Left cardiac atrium (tissue), 4 donors: ENCODE results near the gene C10orf105. TPM values are rescaled to one million over a fixed set of nuclear protein-coding genes. Genes with fewer than 3 reads are reported as not detected.
A peak's percentile ranks its signal among the peaks of the same experiment; 100 is the strongest.

Source experiments
- ATAC-seq, 2 donors: fragments of 200-7000 bp; cut with Tn5 transposase; one replicate each; pipeline ENCODE4 v1.9.1; 2020; ENCODE audit warnings: mild to moderate bottlenecking in 2 of 2, moderate library complexity in 2 of 2
- DNase-seq: peaks from one replicate; pipeline ENCODE4 v3.0.0-alpha.2; 2020
- intact Hi-C, 2 donors: fragments of 100-400 bp; cut with DNase I; formaldehyde crosslinking; loops; one replicate each; pipeline versions ENCODE4 v1.14.1 to v1.15.1; 2022 to 2023
- total RNA-seq, 2 donors: library from RNA; stranded (reverse); fragmentation: NEBNext Ultra II Directional; extraction: Animal tissue kit (Norgen Biotek cat#: 25700); gene quantifications; one replicate each; pipeline ENCODE4 v1.2.1, GENCODE V29; 2021
- donor health status: DM: no; HTN: yes; CAD: no.
- donor health status: DM: no; HTN: yes; CAD: no; lungs with severe emphysema.
- donor health status: DM: yes; HTN: yes; CAD: no.
- donor health status: Dilated cardiomyopathy.

C10orf105 gene
- total RNA-seq, 2 donors from 2014 or later, result 0.27 to 0.47 TPM

- ATAC-seq (no peak), DNase-seq (no peak)
- intact Hi-C loops, result loop anchor here in 1 of 2 donors (10.0 kb wide), 1 partner anchor 375 kb away; the partner anchor contains the start of gene SLC29A3
Observed at GRCh38 chr10:71690094-71690720, 29.4 kb downstream of the C10orf105 start.

GRCh38 chr10:71688256-71688655 is 31.3 kb downstream of the C10orf105 start:
- DNase-seq (no peak), ATAC-seq (no peak)
- intact Hi-C loops, result no loop called here

- intact Hi-C loops, result no loop called here
- ATAC-seq (no peak), DNase-seq (no peak)
Observed at GRCh38 chr10:71687480-71687879, 32.1 kb downstream of the C10orf105 start.

GRCh38 chr10:71687077-71687476 is 32.5 kb downstream of the C10orf105 start:
- intact Hi-C loops, result no loop called here
- DNase-seq (no peak), ATAC-seq (peak in 1 of 2 donors; percentile 5)

GRCh38 chr10:71685554-71686232 is 33.9 kb downstream of the C10orf105 start:
- ATAC-seq, result peak; percentile 25 to 55
- intact Hi-C loops, result no loop called here
- no peak for DNase-seq

GRCh38 chr10:71684356-71685173 is 35.0 kb downstream of the C10orf105 start:
- intact Hi-C loops, result no loop called here
- peak in 1 of 2 donors; percentile 36 for ATAC-seq
- no peak for DNase-seq

GRCh38 chr10:71683301-71683700 is 36.3 kb downstream of the C10orf105 start:
- intact Hi-C loops, result no loop called here
- no peak for DNase-seq
- ATAC-seq, result no peak

GRCh38 chr10:71681977-71682376 is 37.6 kb downstream of the C10orf105 start:
- ATAC-seq (no peak), DNase-seq (no peak)
- intact Hi-C loops, result no loop called here

GRCh38 chr10:71679425-71679824 is 40.2 kb downstream of the C10orf105 start:
- DNase-seq (no peak), ATAC-seq (peak; percentile 48 to 68)
- intact Hi-C loops, result no loop called here

- intact Hi-C loops, result no loop called here
- DNase-seq (no peak), ATAC-seq (no peak)
Observed at GRCh38 chr10:71678057-71678805, 41.3 kb downstream of the C10orf105 start.

GRCh38 chr10:71677261-71677660 is 42.3 kb downstream of the C10orf105 start:
- intact Hi-C loops, result no loop called here
- DNase-seq (no peak), ATAC-seq (no peak)

GRCh38 chr10:71675295-71675970 is 44.1 kb downstream of the C10orf105 start:
- intact Hi-C loops, result no loop called here
- DNase-seq (no peak), ATAC-seq (no peak)

- DNase-seq (no peak), ATAC-seq (no peak)
- intact Hi-C loops, result no loop called here
Observed at GRCh38 chr10:71671994-71672946, 47.3 kb downstream of the C10orf105 start.

- ATAC-seq (peak in 1 of 2 donors; percentile 8), DNase-seq (no peak)
- intact Hi-C loops, result no loop called here
Observed at GRCh38 chr10:71667387-71667752, 52.2 kb downstream of the C10orf105 start.

GRCh38 chr10:71666639-71667386 is 52.8 kb downstream of the C10orf105 start:
- ATAC-seq (no peak), DNase-seq (no peak)
- intact Hi-C loops, result no loop called here

GRCh38 chr10:71665456-71665855 is 54.1 kb downstream of the C10orf105 start:
- DNase-seq, result no peak
- no peak for ATAC-seq
- intact Hi-C loops, result no loop called here

GRCh38 chr10:71664585-71664984 is 55.0 kb downstream of the C10orf105 start:
- intact Hi-C loops, result no loop called here
- DNase-seq (no peak), ATAC-seq (no peak)
